ENCODE results near the gene MAP3K20. TPM values are rescaled to one million over a fixed set of nuclear protein-coding genes. Genes with fewer than 3 reads are reported as not detected.

The MAP3K20 gene
- polyA plus RNA-seq, 1 of the 3 experiments (the other 2 are of a cell fraction): 8.5 TPM

DNA sequence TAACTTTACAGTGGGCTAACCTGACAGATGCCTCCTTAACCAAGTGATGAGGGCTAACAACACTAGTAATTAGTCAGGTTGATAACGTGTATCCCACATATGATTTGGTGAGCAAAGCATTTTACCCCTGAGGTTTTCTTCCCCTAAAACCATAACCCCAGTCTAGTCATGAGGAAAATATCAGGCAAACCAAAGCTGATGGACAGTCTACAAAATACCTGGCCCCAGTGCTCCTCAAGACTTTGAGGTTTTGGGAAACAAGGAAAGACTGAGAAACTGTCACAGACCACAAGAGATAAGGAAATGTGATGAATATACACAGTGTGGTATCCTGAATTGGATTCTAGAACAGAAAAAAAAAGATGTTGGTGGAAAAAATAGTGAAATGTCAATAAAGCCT lies 28.5 kb downstream of the MAP3K20 start:
- Histone ChIP-seq H3K9me3 (no peaks in the 10 kb centered on the region), H3K9ac (no peak overlapping the region), H4K20me1 (ENCODE audit: insufficient read depth) (no peaks in the 10 kb centered on the region), H3K27me3 (ENCODE audit: insufficient read depth) (no peaks in the 10 kb centered on the region), H2AFZ (ENCODE audit: low read depth) (no peak overlapping the region), H3K4me1 (ENCODE audit: control insufficient read depth in 1 of 2, insufficient read depth in 2 of 2, low read depth in 1 of 2, low read length in 1 of 2) (peaks cover 0 to 7% of the 10 kb centered on the region in 2 experiments; a peak in 2 of 4 replicates), H3K27ac (ENCODE audit: low read depth in 2 of 2, low read length in 1 of 2) (no peak overlapping the region), H3K4me2 (no peak overlapping the region), H3F3A (replicated peaks; ENCODE audit: insufficient read depth) (peaks cover 5% of the 10 kb centered on the region), H3K4me3 (ENCODE audit: low read depth in 2 of 2, low read length in 1 of 2) (no peak overlapping the region), H3K36me3 (replicated peaks in 1 of 2; ENCODE audit: control insufficient read depth in 1 of 2, insufficient read depth in 2 of 2, low read length in 1 of 2) (peaks cover 0 to 11% of the 10 kb centered on the region in 2 experiments), H3K79me2 (ENCODE audit: insufficient read depth) (peaks cover 20% of the 10 kb centered on the region), H3K9me2 (no peaks in the 10 kb centered on the region)
- ChIA-PET POLR2A (no interaction called here), CTCF (interaction anchor here (0.8 kb wide), 1 partner anchor 13 kb away, joined by 3 read pairs; no protein-coding TSS in a partner anchor)
- no peak for DNase-seq
- 100% methylated on average over 1 of the region's 1 CpG for WGBS (ENCODE audit: low lambda C conversion rate)
- TF ChIP-seq, protein P1, sequence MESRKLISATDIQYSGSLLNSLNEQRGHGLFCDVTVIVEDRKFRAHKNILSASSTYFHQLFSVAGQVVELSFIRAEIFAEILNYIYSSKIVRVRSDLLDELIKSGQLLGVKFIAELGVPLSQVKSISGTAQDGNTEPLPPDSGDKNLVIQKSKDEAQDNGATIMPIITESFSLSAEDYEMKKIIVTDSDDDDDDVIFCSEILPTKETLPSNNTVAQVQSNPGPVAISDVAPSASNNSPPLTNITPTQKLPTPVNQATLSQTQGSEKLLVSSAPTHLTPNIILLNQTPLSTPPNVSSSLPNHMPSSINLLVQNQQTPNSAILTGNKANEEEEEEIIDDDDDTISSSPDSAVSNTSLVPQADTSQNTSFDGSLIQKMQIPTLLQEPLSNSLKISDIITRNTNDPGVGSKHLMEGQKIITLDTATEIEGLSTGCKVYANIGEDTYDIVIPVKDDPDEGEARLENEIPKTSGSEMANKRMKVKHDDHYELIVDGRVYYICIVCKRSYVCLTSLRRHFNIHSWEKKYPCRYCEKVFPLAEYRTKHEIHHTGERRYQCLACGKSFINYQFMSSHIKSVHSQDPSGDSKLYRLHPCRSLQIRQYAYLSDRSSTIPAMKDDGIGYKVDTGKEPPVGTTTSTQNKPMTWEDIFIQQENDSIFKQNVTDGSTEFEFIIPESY (IDR thresholded peaks at IDR 0.05; ENCODE audit: borderline replicate concordance, low read depth): no peak
- TF ChIP-seq FOXJ3 (CRISPR knock-in tag; IDR thresholded peaks at IDR 0.05): no peak
- no peak for TF ChIP-seq EZH2phosphoT487 (IDR thresholded peaks at IDR 0.05; ENCODE audit: borderline replicate concordance, low read depth)
- no peak for TF ChIP-seq CHD2 (IDR thresholded peaks at IDR 0.05; ENCODE audit: low read length, partially characterized antibody)
- TF ChIP-seq MXI1 (IDR thresholded peaks at IDR 0.05; ENCODE audit: low read depth, low read length): no peak
- TF ChIP-seq, protein P2, sequence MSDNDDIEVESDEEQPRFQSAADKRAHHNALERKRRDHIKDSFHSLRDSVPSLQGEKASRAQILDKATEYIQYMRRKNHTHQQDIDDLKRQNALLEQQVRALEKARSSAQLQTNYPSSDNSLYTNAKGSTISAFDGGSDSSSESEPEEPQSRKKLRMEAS (IDR thresholded peaks at IDR 0.05; ENCODE audit: low read depth): no peak
- no peak for TF ChIP-seq NRF1 (IDR thresholded peaks at IDR 0.05; ENCODE audit: low read depth, low read length)
- TF ChIP-seq EP300 (IDR thresholded peaks at IDR 0.05; ENCODE audit: borderline replicate concordance in 1 of 2, low read depth in 1 of 2, low read length in 1 of 2): no peak
- TF ChIP-seq, protein P3, sequence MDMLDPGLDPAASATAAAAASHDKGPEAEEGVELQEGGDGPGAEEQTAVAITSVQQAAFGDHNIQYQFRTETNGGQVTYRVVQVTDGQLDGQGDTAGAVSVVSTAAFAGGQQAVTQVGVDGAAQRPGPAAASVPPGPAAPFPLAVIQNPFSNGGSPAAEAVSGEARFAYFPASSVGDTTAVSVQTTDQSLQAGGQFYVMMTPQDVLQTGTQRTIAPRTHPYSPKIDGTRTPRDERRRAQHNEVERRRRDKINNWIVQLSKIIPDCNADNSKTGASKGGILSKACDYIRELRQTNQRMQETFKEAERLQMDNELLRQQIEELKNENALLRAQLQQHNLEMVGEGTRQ (IDR thresholded peaks at IDR 0.05; ENCODE audit: borderline replicate concordance, low read depth, low read length): no peak
- TF ChIP-seq NFIC (IDR thresholded peaks at IDR 0.05; ENCODE audit: borderline replicate concordance): no peak
- no peak for TF ChIP-seq RFX5 (IDR thresholded peaks at IDR 0.05; ENCODE audit: low read length)
- no peak for TF ChIP-seq FOXM1 (IDR thresholded peaks at IDR 0.05; ENCODE audit: low read depth)
- TF ChIP-seq, protein P4, sequence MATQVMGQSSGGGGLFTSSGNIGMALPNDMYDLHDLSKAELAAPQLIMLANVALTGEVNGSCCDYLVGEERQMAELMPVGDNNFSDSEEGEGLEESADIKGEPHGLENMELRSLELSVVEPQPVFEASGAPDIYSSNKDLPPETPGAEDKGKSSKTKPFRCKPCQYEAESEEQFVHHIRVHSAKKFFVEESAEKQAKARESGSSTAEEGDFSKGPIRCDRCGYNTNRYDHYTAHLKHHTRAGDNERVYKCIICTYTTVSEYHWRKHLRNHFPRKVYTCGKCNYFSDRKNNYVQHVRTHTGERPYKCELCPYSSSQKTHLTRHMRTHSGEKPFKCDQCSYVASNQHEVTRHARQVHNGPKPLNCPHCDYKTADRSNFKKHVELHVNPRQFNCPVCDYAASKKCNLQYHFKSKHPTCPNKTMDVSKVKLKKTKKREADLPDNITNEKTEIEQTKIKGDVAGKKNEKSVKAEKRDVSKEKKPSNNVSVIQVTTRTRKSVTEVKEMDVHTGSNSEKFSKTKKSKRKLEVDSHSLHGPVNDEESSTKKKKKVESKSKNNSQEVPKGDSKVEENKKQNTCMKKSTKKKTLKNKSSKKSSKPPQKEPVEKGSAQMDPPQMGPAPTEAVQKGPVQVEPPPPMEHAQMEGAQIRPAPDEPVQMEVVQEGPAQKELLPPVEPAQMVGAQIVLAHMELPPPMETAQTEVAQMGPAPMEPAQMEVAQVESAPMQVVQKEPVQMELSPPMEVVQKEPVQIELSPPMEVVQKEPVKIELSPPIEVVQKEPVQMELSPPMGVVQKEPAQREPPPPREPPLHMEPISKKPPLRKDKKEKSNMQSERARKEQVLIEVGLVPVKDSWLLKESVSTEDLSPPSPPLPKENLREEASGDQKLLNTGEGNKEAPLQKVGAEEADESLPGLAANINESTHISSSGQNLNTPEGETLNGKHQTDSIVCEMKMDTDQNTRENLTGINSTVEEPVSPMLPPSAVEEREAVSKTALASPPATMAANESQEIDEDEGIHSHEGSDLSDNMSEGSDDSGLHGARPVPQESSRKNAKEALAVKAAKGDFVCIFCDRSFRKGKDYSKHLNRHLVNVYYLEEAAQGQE (IDR thresholded peaks at IDR 0.05; ENCODE audit: low read depth, low read length): no peak
- no peak for TF ChIP-seq RXRA (IDR thresholded peaks at IDR 0.05; ENCODE audit: borderline replicate concordance, low read depth)
- TF ChIP-seq TEAD4 (IDR thresholded peaks at IDR 0.05; ENCODE audit: borderline replicate concordance, insufficient read depth): no peak
- TF ChIP-seq, protein P5, sequence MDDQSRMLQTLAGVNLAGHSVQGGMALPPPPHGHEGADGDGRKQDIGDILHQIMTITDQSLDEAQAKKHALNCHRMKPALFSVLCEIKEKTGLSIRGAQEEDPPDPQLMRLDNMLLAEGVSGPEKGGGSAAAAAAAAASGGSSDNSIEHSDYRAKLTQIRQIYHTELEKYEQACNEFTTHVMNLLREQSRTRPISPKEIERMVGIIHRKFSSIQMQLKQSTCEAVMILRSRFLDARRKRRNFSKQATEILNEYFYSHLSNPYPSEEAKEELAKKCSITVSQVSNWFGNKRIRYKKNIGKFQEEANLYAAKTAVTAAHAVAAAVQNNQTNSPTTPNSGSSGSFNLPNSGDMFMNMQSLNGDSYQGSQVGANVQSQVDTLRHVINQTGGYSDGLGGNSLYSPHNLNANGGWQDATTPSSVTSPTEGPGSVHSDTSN (IDR thresholded peaks at IDR 0.05): no peak
- no peak for TF ChIP-seq POLR2AphosphoS5 (IDR thresholded peaks at IDR 0.05; ENCODE audit: low read depth, low read length)

Measured in SK-N-SH (cell line).